H1 (cell line): ENCODE results near the gene MAP7.

Experiments used
- BRCA1 ChIP-seq: IDR thresholded peaks from 2 replicates; pipeline ENCODE4 v1.6.1; 2012; ENCODE audit warnings: low read depth, low read length, improper control_type of control experiment
- EGR1 ChIP-seq: IDR thresholded peaks from 2 replicates; pipeline ENCODE4 v1.6.1; 2011; ENCODE audit warnings: low read depth, low read length, borderline replicate concordance
- EP300 ChIP-seq, 2 experiments: IDR thresholded peaks; 1 replicate in 1 of 2; 2 replicates in 1 of 2; pipeline ENCODE4 v1.6.1; 2011 to 2012; ENCODE audit warnings: low read depth in 2 of 2, low read length in 2 of 2, mild to moderate bottlenecking in 2 of 2, borderline replicate concordance in 1 of 2, inconsistent platforms in 1 of 2, moderate library complexity in 1 of 2
- GABPA ChIP-seq: IDR thresholded peaks from 2 replicates; pipeline ENCODE4 v1.6.1; 2011; ENCODE audit warnings: mild to moderate bottlenecking, low read length, moderate library complexity, borderline replicate concordance; ENCODE audit not compliant: insufficient read depth
- JUN ChIP-seq: IDR thresholded peaks from 2 replicates; pipeline ENCODE4 v1.6.1; 2011; ENCODE audit warnings: low read depth, mild to moderate bottlenecking, improper control_type of control experiment, low read length
- MAFK ChIP-seq: IDR thresholded peaks from 2 replicates; pipeline ENCODE4 v1.6.1; 2012; ENCODE audit warnings: low read depth, mild to moderate bottlenecking, improper control_type of control experiment, low read length
- MAX ChIP-seq: IDR thresholded peaks from 2 replicates; pipeline ENCODE4 v1.6.1; 2012; ENCODE audit warnings: inconsistent platforms
- POLR2AphosphoS5 ChIP-seq: IDR thresholded peaks from 2 replicates; pipeline ENCODE4 v1.6.1; 2011; ENCODE audit warnings: low read depth, low read length
- TAF1 ChIP-seq: IDR thresholded peaks from 2 replicates; pipeline ENCODE4 v1.6.1; 2011; ENCODE audit warnings: mild to moderate bottlenecking, low read depth, low read length
- YY1 ChIP-seq: IDR thresholded peaks from 2 replicates; pipeline ENCODE4 v1.6.1; 2011; ENCODE audit warnings: low read depth, mild to moderate bottlenecking, low read length
- TF ChIP-seq, protein P1 (sequence below), 3 experiments: IDR thresholded peaks; 1 replicate in 2 of 3; 2 replicates in 1 of 3; pipeline versions ENCODE4 v1.5.1 to v1.6.1; 2011; ENCODE audit warnings: low read length in 3 of 3, mild to moderate bottlenecking in 3 of 3, inconsistent platforms in 2 of 3, low read depth in 1 of 3, moderate library complexity in 1 of 3; ENCODE audit not compliant: insufficient read depth in 1 of 3; ENCODE audit errors: control extremely low read depth in 1 of 3
- TF ChIP-seq, protein P2 (sequence below): IDR thresholded peaks from 2 replicates; pipeline ENCODE4 v1.6.1; 2011; ENCODE audit warnings: low read length, improper control_type of control experiment

DNA sequence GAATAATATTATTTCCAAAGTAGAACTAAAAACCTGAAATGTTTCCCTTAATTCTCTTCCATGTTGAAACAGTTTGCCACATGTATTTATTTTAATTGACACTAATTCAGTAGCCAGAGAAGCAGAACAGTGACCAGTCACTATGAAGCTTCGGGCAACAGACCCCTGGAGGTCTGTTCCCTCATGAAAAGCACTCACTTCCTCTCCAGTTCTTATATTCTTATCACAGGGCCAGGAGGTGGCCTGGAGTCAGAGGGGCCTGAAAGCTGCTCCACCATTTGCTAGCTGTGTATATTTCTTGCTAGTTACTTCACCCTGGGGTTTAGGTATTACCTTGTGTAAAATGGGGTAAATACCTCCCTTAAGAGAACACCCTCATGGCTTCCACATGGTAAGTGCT lies 49.1 kb downstream of the MAP7 start:
- no peak for TF ChIP-seq BRCA1
- TF ChIP-seq, protein P1, sequence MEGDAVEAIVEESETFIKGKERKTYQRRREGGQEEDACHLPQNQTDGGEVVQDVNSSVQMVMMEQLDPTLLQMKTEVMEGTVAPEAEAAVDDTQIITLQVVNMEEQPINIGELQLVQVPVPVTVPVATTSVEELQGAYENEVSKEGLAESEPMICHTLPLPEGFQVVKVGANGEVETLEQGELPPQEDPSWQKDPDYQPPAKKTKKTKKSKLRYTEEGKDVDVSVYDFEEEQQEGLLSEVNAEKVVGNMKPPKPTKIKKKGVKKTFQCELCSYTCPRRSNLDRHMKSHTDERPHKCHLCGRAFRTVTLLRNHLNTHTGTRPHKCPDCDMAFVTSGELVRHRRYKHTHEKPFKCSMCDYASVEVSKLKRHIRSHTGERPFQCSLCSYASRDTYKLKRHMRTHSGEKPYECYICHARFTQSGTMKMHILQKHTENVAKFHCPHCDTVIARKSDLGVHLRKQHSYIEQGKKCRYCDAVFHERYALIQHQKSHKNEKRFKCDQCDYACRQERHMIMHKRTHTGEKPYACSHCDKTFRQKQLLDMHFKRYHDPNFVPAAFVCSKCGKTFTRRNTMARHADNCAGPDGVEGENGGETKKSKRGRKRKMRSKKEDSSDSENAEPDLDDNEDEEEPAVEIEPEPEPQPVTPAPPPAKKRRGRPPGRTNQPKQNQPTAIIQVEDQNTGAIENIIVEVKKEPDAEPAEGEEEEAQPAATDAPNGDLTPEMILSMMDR (IDR thresholded peaks at IDR 0.05; ENCODE audit: control extremely low read depth in 1 of 3, insufficient read depth in 1 of 3, low read depth in 1 of 3, low read length in 3 of 3): no peak
- TF ChIP-seq, protein P2, sequence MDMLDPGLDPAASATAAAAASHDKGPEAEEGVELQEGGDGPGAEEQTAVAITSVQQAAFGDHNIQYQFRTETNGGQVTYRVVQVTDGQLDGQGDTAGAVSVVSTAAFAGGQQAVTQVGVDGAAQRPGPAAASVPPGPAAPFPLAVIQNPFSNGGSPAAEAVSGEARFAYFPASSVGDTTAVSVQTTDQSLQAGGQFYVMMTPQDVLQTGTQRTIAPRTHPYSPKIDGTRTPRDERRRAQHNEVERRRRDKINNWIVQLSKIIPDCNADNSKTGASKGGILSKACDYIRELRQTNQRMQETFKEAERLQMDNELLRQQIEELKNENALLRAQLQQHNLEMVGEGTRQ: no peak
- no peak for TF ChIP-seq MAX
- no peak for TF ChIP-seq GABPA
- TF ChIP-seq EGR1: no peak
- no peak for TF ChIP-seq TAF1
- no peak for TF ChIP-seq YY1
- TF ChIP-seq POLR2AphosphoS5: no peak
- no peak for TF ChIP-seq EP300 (IDR thresholded peaks at IDR 0.05; ENCODE audit: borderline replicate concordance in 1 of 2, low read depth in 2 of 2, low read length in 2 of 2)
- no peak for TF ChIP-seq MAFK
- no peak for TF ChIP-seq JUN
